IPS-18a (cell line): ENCODE data around the gene TRAM2.

Source experiments
- H3K27ac ChIP-seq: one replicate; pipeline ENCODE4 v1.5.1; 2013; ENCODE audit warnings: low read length
- H3K27me3 ChIP-seq: one replicate; pipeline ENCODE4 v1.6.1; 2013; ENCODE audit warnings: mild to moderate bottlenecking, low read length; ENCODE audit not compliant: control insufficient read depth, insufficient read depth
- H3K36me3 ChIP-seq: one replicate; pipeline ENCODE4 v1.6.1; 2013; ENCODE audit warnings: low read depth, low read length; ENCODE audit not compliant: control insufficient read depth
- H3K4me1 ChIP-seq: one replicate; pipeline ENCODE4 v1.6.1; 2013; ENCODE audit warnings: low read depth, low read length; ENCODE audit not compliant: control insufficient read depth
- H3K4me3 ChIP-seq: one replicate; pipeline ENCODE4 v1.5.1; 2013; ENCODE audit warnings: low read length
- H3K9ac ChIP-seq: one replicate; pipeline ENCODE4 v1.6.1; 2013; ENCODE audit warnings: mild to moderate bottlenecking, low read length, moderate library complexity
- H3K9me3 ChIP-seq: one replicate; pipeline ENCODE4 v1.6.1; 2013; ENCODE audit warnings: low read depth, low read length; ENCODE audit not compliant: control insufficient read depth

The TRAM2 gene

DNA sequence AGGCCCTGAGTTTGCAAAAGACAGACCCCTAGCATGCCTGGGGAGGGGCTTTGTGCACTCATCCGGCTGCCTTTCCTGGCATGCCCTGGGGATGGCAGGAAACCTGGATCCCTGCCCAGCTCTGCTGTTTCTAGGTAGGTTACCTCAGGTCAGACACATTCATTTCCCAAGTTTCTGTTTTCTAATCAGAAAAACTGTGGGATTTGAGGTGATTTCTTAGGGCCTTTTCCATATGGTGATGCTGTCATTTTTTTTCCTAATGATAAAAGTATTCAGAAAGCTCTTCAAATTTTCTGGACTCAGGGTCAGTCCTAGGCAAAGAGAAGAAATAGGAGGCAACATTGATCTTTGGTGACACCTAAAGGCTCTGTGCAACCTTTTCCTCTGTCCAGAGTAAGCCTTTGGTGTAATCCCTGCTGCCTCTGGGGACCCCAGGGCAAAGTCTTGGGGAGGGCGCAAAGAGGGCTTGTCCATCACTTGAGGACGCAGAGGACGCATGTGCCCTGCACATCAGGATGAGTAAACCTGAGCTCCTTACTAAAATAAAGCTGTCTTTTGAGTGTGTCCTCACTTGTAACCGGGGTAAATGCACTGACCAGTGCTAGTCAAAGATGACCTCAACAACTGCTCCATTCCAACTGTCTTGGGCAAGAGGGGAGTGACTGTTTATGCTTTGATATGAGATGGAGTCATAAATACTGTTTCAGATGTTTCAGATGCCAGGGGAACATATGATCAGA is 13.5 kb upstream of the TRAM2 start:
- Histone ChIP-seq H3K9me3 (no peaks in the 10 kb centered on the region), H3K36me3 (no peaks in the 10 kb centered on the region), H3K9ac (no peak overlapping the region), H3K27me3 (no peaks in the 10 kb centered on the region), H3K4me3 (no peak overlapping the region), H3K27ac (no peak overlapping the region), H3K4me1 (peaks cover 8% of the 10 kb centered on the region)

DNA sequence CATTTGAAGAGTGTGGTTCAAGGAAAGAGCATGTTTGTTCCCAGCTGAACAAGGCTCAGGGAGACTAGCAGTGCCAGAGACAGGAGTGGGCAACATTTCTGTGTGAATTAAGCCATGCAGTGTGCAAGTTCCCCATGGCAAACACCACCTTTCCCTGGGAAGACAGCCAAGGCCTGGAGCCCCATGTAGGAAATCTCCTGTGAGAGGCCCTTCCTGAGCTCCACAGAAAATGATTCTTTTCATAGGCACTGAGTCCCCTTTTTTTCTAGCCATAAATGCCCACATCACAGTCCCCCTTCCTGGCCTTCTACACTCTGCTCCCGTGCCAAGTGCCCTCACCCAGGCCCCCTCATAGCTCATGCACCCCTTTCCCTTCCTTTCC is 11.8 kb upstream of the TRAM2 start:
- H3K27me3 ChIP-seq: no peaks in the 10 kb centered on the region
- H3K27ac ChIP-seq: no peak overlapping the region
- no peaks in the 10 kb centered on the region for H3K36me3 ChIP-seq
- no peak overlapping the region for H3K9ac ChIP-seq
- no peaks in the 10 kb centered on the region for H3K9me3 ChIP-seq
- H3K4me3 ChIP-seq: no peak overlapping the region
- no peaks in the 10 kb centered on the region for H3K4me1 ChIP-seq

DNA sequence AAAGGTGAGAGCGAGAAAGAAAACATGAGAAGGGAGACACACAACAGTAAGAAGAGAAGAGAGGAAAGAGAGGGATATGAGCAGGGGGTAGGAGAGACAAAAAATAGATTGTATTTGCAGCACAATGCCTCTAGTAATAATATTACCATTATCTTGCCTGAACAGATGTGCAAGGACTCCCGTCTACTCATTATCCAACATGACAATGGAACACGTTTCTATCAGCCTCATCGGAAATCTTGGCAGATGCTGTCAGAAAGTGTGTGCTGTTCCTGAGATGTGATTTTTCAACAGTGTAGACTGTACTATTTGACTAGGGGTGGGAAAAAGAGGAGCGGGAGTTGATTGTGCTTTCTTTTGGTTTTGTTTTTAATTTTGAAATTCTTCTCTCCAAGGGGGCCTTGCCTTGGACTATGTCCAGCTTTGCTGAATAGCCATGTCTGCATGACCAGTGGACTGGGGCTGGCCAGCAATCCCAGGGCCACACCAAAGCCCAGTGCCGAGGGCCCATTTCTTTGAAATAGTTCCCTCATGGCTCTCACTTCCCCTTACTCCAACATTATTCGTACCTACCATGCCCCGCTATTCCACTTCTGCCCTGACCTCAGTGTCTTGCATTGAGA is 11.3 kb upstream of the TRAM2 start:
- no peaks in the 10 kb centered on the region for H3K27me3 ChIP-seq
- H3K36me3 ChIP-seq: no peaks in the 10 kb centered on the region
- H3K9ac ChIP-seq: no peak overlapping the region
- H3K27ac ChIP-seq: no peak overlapping the region
- no peak overlapping the region for H3K4me3 ChIP-seq
- no peaks in the 10 kb centered on the region for H3K9me3 ChIP-seq
- H3K4me1 ChIP-seq: no peaks in the 10 kb centered on the region

DNA sequence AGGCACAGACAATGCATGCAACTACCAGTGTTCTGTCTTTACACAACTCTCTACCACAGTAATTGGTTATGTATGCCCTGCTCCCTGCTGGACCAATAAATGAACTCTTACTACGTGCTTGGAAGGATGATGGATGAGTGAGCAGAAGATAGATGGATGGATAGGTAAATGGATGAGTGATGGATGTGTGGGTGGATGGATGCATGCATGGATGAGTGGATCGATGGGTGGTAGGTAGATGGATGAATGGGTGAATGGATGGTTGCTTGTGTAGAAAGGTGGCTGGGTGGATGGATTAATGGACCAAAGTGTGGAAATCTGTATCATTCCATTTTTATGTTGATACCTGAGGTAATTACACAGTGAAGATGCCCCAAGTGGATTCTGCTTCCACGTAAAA is 10.1 kb upstream of the TRAM2 start:
- Histone ChIP-seq H3K4me1 (no peaks in the 10 kb centered on the region), H3K27me3 (no peaks in the 10 kb centered on the region)

DNA sequence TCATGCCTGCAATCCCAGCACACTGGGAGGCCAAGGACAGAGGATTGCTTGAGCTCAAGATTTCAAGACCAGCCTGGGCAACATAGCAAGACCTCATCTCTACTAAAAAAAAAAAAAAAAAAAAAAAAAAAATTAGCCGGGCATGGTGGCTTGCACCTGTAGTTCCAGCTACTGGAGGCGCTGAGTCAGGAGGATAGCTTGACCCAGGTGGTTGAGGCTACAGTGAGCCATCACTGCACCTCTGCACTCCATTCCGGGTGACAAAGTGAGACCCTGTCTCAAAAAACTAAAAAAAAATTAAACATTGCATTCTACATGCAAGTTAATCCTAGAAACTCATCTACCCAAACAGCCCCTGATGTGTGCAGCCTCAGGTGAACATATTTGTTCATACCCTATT is 7.3 kb upstream of the TRAM2 start:
- no peak overlapping the region for H3K27ac ChIP-seq
- H3K4me1 ChIP-seq: no peaks in the 10 kb centered on the region
- no peaks in the 10 kb centered on the region for H3K27me3 ChIP-seq
- no peaks in the 10 kb centered on the region for H3K9me3 ChIP-seq
- H3K9ac ChIP-seq: no peak overlapping the region
- H3K36me3 ChIP-seq: no peaks in the 10 kb centered on the region
- no peak overlapping the region for H3K4me3 ChIP-seq

More for the DNA sequence above, 10.1 kb upstream of the TRAM2 start:
- Histone ChIP-seq H3K9ac (no peak overlapping the region), H3K4me3 (no peak overlapping the region), H3K36me3 (no peaks in the 10 kb centered on the region), H3K9me3 (no peaks in the 10 kb centered on the region), H3K27ac (no peak overlapping the region)

- H3K9me3 ChIP-seq: no peaks in the 10 kb centered on the region
- no peaks in the 10 kb centered on the region for H3K36me3 ChIP-seq
- H3K4me3 ChIP-seq: no peak overlapping the region
- H3K27ac ChIP-seq: no peak overlapping the region
- no peak overlapping the region for H3K9ac ChIP-seq
- H3K27me3 ChIP-seq: no peaks in the 10 kb centered on the region
- peaks cover under 1% of the 10 kb centered on the region for H3K4me1 ChIP-seq
Measured at GRCh38 chr6:52582996-52583395, 6.1 kb upstream of the TRAM2 start.

- no peak overlapping the region for H3K9ac ChIP-seq
- peaks cover 3% of the 10 kb centered on the region for H3K4me1 ChIP-seq
- H3K27ac ChIP-seq: no peak overlapping the region
- no peaks in the 10 kb centered on the region for H3K27me3 ChIP-seq
- no peaks in the 10 kb centered on the region for H3K9me3 ChIP-seq
- H3K36me3 ChIP-seq: no peaks in the 10 kb centered on the region
- no peak overlapping the region for H3K4me3 ChIP-seq
Measured at GRCh38 chr6:52582446-52582845, 5.6 kb upstream of the TRAM2 start.

DNA sequence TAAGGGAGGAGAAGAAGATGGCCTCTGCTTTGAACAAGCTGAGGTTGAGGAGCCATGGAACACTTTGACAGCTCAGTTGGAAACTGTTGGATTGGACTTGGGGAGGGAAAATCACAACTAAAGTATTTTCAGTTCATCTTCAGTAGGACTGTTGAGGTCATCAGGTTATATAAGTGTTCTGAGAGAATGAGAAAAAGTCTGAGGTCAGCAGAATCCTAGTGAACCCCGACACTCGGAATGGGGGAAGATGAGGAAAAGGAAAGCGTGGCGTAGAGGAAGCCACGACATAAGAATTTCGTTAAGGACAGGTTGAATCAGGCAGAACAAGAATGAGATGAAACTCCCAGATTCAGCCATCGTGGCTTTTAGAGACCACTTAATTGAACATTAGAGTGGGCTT is 4.0 kb upstream of the TRAM2 start:
- peaks cover 5% of the 10 kb centered on the region for H3K4me1 ChIP-seq
- H3K27ac ChIP-seq: no peak overlapping the region
- H3K4me3 ChIP-seq: no peak overlapping the region
- H3K9me3 ChIP-seq: no peaks in the 10 kb centered on the region
- H3K27me3 ChIP-seq: peaks cover 4% of the 10 kb centered on the region
- no peak overlapping the region for H3K9ac ChIP-seq
- H3K36me3 ChIP-seq: no peaks in the 10 kb centered on the region

DNA sequence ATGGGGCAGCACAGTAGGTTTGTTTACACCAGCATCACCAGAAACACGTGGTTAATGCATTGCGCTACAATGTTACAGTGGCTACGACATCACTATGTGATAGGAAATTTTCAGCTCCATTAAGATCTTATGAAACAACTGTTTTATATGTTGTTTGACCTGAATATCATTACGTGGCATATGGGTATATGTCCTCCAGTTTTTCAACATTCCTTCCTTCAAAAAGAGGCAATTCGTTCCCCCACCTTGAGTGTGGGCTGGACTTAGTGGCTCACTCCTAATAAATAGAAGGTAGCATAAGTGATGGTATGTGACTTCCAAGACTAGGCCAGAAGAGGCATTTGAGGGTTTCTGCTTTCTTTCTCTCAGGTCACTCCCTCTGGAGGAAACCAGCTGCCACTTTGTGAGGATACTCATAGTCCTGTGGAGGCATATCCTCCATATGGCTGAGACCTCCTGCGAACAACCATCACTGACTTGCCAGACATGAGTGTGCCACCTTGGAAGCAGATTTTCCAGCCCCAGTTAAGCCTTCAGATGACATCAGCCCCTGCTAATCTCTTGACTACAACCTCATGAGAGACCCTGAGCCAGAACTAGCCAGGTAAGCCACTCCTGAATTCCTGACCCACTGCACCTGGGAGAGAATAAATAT is 2.3 kb upstream of the TRAM2 start:
- Histone ChIP-seq H3K4me1 (peaks cover 19% of the 10 kb centered on the region), H3K4me3 (no peak overlapping the region), H3K27me3 (peaks cover 10% of the 10 kb centered on the region), H3K9me3 (no peaks in the 10 kb centered on the region), H3K9ac (no peak overlapping the region), H3K27ac (no peak overlapping the region), H3K36me3 (no peaks in the 10 kb centered on the region)

DNA sequence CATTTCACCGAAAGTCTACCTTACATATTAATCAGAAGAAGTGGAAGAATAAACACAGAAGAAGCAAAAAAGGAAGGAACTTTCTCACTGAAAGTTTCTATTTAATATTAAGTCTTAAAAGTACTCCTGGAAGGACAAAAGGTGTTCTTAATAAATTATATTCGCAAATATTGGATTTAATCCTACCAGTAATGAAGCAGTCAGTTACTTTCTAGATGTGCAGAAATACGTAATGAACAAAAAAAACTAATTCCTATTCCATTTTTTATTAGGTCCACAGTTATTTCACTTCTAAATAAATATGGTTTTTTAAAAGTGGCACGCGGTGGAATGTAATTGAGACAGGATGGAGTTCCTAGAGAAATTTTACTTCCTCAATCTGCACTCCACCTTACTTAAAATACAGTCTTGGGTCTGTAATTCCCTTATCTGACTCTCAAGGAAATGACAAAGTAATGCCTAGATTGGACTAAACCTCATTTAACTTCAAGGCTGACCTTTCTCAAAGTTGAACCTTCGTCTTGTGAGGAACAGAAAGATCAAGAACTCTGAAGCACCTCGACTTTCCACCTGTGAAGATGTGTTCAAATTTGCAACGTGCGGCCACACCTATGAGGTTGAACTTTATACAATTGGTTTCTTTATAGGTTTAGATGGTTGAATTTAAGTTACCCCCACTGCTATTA is 1.1 kb upstream of the TRAM2 start:
- Histone ChIP-seq H3K27ac (peak overlapping the region; percentile 63), H3K27me3 (peaks cover 10% of the 10 kb centered on the region), H3K9me3 (no peaks in the 10 kb centered on the region), H3K9ac (peak overlapping the region; percentile 65), H3K4me1 (peaks cover 25% of the 10 kb centered on the region), H3K36me3 (no peaks in the 10 kb centered on the region), H3K4me3 (peak overlapping the region; percentile 76)

DNA sequence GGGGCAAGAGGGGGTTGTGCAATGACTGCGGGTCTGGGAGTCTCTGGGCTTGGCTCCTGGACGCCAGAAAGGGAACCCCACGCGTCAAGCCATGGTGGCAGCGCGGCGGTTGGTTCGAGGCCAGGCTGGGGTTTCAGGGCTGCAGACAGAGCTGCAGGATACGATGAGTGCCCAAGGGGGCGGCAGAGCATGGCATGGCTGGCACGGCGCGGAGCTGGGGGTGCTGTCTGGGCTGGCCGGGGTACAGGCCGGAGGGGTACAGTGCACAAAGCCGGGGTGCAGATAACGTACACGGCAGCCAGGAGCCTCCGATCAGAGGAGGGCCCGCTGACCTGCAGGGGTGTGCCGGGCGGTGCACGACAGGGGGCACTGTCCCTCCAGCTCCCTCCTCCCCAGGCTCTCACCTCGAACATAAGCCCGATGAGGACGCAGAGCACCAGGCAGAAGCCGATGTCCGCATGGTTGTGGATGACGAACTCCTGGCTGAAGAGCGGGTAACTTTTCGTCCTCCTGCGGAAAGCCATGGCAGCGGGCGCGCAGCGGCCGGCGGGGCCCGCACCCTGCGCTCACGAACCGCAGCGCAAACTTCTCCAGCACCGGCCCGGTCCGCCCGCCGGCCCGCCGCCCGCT is 353 bp downstream of the TRAM2 start:
- peak overlapping the region; percentile 58 for H3K9ac ChIP-seq
- H3K4me3 ChIP-seq: peak overlapping the region; percentile 73
- H3K9me3 ChIP-seq: no peaks in the 10 kb centered on the region
- H3K36me3 ChIP-seq: no peaks in the 10 kb centered on the region
- peaks cover 30% of the 10 kb centered on the region for H3K4me1 ChIP-seq
- no peak overlapping the region for H3K27ac ChIP-seq
- H3K27me3 ChIP-seq: peaks cover 10% of the 10 kb centered on the region
